Stimulated activated CD4-positive, alpha-beta T cell treated with anti-CD3 and anti-CD28 coated beads, Interleukin-12 subunit alpha, Interleukin-12 subunit beta, amount 100 ng/mL, for 24 hours (primary cell): Measurements from ENCODE around the gene B4GALT7.

Experiments
- DNase-seq, 2 experiments: peaks; one replicate each; pipeline ENCODE4 v3.0.0-alpha.2; 2020; ENCODE audit warnings: low read depth in 2 of 2

The B4GALT7 gene

DNA sequence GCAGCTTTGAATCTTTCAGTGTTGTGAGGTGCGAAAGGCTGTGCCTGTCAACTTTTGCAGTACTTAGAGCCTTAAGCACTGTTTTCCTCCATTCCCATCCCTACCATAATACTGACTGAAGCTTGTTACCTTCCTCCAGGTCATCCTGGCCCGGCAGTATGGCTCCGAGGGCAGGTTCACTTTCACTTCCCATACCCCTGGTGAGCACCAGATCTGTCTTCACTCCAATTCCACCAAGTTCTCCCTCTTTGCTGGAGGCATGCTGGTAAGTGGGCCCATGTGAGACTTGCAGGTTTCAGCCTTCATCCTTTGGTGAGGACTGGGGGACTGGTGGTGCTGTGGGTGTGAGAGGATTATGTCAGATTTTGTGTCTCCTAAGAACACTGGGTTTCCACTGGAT, 6.4 kb upstream of the B4GALT7 start:
- DNase-seq, result no peak

- no peak for DNase-seq
Measured at GRCh38 chr5:177594071-177594470, 5.9 kb upstream of the B4GALT7 start.

DNA sequence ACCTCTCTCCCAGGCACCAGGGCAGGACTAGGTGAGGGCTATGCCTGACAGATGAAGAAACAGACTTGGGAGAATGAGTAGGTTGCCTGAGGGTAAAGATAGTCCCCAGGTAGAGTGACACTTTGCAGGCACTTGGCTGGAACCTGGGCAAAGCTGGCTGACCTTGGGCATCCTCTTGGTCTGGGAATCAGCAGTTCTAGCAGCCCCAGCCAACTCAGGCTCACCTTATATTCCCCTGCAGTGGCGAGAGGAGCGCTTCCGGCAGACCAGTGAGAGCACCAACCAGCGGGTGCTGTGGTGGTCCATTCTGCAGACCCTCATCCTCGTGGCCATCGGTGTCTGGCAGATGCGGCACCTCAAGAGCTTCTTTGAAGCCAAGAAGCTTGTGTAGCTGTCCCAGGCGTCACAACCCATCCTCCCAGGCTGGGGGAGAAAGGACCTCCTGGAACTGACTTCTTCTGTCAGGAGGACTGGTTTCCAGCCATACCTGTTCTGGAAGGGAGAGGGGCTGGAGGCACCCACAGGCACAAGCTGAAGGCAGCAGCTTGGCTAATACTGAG, 4.8 kb upstream of the B4GALT7 start:
- DNase-seq, result no peak

- no peak for DNase-seq
Measured at GRCh38 chr5:177595991-177596774, 3.7 kb upstream of the B4GALT7 start.

DNA sequence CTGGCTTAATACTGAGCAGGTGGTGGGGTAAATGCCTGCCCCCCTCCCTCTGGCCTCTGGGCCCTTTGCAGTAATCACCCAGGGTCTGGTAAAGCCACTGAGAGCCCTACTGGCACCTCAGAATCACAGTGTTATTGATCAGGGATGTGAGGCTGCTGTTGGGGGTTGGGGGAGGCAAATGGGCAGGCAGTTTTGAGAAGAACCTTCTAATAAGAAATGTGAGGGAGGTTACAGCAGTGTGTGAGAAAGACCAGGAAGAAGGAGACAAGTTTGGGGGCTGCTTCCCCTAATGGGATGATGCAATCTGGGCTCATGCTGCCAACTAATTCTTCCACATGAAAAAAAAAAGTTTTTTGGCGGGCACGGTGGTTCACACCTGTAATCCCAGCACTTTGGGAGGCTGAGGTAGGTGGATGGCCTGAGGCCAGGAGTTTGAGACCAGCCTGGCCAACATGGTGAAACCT, 3.1 kb upstream of the B4GALT7 start:
- DNase-seq, result no peak

GRCh38 chr5:177598477-177598876, 1.5 kb upstream of the B4GALT7 start:
- DNase-seq, result no peak

DNA sequence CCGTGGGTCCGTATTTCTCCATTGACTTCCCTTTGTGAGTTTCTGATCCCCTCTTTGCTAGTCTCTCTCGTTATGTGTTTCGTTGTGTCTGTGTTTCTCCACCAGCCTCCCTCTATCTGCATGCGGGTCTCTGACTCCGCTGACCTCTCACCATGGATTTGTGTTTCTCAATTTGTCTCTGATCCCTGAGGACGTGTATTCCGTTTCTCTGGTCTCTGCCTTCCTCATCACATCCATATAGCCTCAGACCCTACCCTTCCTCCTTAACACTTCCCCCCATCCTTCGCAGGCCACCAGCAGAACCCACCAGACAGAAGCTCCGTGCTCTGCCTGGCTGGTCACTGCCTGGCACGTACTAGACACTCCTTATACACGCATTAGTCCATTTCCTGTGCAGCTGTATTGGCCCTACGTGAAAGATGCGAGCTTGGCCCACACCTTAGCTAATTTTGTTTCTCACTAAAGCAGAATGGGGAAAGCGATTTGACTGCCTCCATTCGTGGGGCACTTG, 631 bp downstream of the B4GALT7 start:
- DNase-seq, result no peak

DNA sequence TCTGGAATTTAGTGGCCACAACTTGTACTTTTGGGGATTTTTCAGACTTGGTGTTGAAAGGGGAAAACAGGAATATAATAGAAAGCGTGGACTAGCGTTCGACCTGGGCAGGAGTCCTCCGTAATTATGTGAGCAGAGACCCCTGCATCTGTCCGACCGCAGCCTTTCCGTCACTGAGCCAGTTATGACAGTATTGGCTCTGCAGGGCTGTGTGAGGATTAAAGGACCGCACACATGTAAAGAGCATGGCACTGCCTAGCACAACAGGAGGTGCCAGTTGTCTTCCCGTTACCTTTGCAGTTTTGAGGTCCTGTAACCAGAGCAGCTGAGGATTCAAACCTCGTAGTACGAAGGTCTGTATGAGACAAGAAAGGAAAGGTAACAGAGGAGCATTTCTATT, 1.2 kb downstream of the B4GALT7 start:
- no peak for DNase-seq

DNA sequence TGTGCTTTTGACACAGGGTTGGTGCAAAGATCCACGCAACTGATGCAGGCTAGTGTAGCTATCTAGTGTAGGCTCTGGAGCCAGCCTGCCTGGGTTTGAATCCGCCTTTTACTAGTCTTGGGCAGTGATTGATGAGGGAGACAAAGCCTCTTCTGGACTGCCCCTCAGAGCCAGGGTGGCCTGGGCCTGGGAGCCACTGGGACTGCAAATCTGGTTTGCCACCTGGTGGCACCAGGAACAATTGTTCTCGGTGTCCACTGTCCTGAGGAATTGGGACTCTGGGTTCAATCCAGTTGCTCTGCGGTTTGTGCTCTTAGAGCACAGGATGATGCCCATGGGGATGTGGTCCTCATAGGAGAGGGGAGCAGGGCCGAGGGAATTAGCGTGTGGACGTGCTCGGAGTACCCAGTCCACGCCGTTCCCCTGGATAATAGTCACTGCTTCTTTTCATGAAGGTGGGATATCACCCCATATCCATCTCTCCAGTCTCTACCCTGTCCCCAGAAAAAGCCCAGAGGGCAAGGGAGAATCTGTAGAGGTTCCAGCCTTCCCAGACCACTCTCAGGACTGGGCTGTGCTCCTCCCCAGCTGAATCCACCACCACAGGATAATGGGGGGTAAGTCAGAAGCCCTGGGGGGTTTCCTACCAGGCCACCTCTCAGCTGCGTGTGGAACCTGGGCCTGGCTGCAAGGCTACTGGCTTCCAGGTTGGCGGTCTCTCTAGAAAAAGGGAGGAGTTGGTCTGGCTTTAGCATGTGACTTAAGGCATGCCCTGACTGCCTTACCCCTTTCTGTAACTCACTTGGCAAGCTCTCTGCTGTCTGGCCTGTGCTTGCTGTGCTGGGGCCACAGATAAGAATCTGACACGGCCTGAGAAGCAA, 1.9 kb downstream of the B4GALT7 start:
- no peak for DNase-seq

GRCh38 chr5:177602458-177602830, 2.5 kb downstream of the B4GALT7 start:
- no peak for DNase-seq

GRCh38 chr5:177603631-177604030, 3.7 kb downstream of the B4GALT7 start:
- no peak for DNase-seq

- DNase-seq, result no peak
Measured at GRCh38 chr5:177604116-177604521, 4.2 kb downstream of the B4GALT7 start.

- no peak for DNase-seq
Measured at GRCh38 chr5:177604656-177605055, 4.7 kb downstream of the B4GALT7 start.

GRCh38 chr5:177605078-177605477, 5.1 kb downstream of the B4GALT7 start:
- DNase-seq, result no peak

- DNase-seq, result no peak
Measured at GRCh38 chr5:177605667-177606066, 5.7 kb downstream of the B4GALT7 start.

GRCh38 chr5:177606071-177607051, 6.4 kb downstream of the B4GALT7 start:
- DNase-seq, result no peak

DNA sequence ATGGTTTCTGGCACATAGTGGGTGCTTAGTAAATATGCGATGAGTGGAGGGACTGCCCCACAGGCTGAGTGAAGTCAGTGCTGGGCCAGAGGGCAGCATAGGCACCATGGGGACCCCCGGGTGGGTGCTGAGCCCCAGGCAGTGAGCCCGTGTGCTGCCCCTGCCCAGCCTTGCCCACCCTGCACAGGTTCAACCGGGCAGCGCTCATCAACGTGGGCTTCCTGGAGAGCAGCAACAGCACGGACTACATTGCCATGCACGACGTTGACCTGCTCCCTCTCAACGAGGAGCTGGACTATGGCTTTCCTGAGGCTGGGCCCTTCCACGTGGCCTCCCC, 7.2 kb downstream of the B4GALT7 start:
- DNase-seq, result no peak

GRCh38 chr5:177607452-177608192, 7.7 kb downstream of the B4GALT7 start:
- DNase-seq, result peak; percentile 39 to 62

- no peak for DNase-seq
Measured at GRCh38 chr5:177608243-177609075, 8.5 kb downstream of the B4GALT7 start.
